ENCODE measurements around the gene SETD4.

SETD4 gene

GRCh38 chr21:36072453-36073162 lies 12.3 kb upstream of the SETD4 start:
- Mint-ChIP-seq H3K4me3 (no peak overlapping the region), H3K27me3 (ENCODE audit: low read depth) (no peaks in the 10 kb centered on the region), H3K9me3 (peaks cover 15% of the 10 kb centered on the region), H3K36me3 (ENCODE audit: low read depth) (peaks cover 34% of the 10 kb centered on the region), H3K4me1 (ENCODE audit: low read depth) (peaks cover 45% of the 10 kb centered on the region), H3K27ac (no peak overlapping the region)
- DNase-seq (ENCODE audit: low spot score): no peak

DNA sequence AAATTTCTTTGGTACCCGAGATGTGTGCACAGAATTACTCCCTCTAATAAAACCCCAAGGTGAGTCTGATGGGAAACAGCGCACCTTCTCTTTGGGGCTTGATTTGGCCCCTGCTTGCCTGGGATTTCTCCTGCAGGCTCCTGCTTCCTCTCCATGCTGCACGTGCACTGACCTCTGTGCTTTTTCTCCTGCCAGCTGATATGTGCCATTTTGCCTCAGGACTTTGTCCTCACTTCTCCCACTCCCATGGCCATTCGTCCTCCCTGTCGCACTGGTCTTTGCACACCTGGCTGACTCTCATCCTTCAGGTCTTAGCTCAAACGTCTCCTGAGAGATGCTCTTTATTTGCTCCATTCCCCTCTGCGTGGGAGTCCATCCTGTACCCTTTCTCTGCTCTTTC lies 10.7 kb upstream of the SETD4 start:
- Mint-ChIP-seq H3K4me3 (peak overlapping the region; percentile 91), H3K4me1 (ENCODE audit: low read depth) (peaks cover 32% of the 10 kb centered on the region), H3K36me3 (ENCODE audit: low read depth) (peaks cover 34% of the 10 kb centered on the region), H3K27me3 (ENCODE audit: low read depth) (no peaks in the 10 kb centered on the region), H3K9me3 (peaks cover 19% of the 10 kb centered on the region), H3K27ac (peak overlapping the region; percentile 62)
- no peak for DNase-seq (ENCODE audit: low spot score)

DNA sequence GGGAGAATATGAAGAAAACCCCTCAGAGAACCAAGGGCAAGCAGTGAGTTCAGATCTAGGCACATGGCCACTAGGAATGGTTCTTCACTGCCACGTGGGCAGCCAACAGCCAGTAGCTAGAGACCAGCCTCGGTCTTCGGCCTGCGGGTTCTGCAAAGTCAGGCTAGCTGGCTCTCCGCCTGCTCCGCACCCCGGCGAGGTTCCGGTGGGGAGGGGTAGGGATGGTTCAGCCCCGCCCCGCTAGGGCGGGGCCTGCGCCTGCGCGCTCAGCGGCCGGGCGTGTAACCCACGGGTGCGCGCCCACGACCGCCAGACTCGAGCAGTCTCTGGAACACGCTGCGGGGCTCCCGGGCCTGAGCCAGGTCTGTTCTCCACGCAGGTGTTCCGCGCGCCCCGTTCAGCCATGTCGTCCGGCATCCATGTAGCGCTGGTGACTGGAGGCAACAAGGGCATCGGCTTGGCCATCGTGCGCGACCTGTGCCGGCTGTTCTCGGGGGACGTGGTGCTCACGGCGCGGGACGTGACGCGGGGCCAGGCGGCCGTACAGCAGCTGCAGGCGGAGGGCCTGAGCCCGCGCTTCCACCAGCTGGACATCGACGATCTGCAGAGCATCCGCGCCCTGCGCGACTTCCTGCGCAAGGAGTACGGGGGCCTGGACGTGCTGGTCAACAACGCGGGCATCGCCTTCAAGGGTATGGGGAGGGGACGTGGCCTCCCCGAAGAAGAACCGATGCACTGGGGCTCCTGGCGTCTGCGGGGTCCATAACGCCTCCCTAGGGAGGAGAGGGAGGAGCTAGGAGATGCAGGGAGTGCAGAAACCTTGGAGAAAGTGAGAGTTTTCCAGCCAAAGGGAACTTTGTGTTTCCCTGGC lies 9.6 kb upstream of the SETD4 start, which contains the start of gene CBR1:
Gene CBR1 (plus strand): TSS at position 312 of the 871 bp plus-strand sequence. CDS start 92 bp downstream, at position 404.
- peaks cover 31% of the 10 kb centered on the region for H3K4me1 Mint-ChIP-seq (ENCODE audit: low read depth)
- peaks cover 19% of the 10 kb centered on the region for H3K9me3 Mint-ChIP-seq
- peak within 1 kb of the TSS; percentile 85 for H3K27ac Mint-ChIP-seq

GRCh38 chr21:36068748-36069398 lies 8.5 kb upstream of the SETD4 start:
- H3K36me3 Mint-ChIP-seq (ENCODE audit: low read depth): peaks cover 34% of the 10 kb centered on the region
- H3K27me3 Mint-ChIP-seq (ENCODE audit: low read depth): no peaks in the 10 kb centered on the region
- H3K27ac Mint-ChIP-seq: no peak overlapping the region
- no peak overlapping the region for H3K4me3 Mint-ChIP-seq
- H3K9me3 Mint-ChIP-seq: peaks cover 19% of the 10 kb centered on the region
- H3K4me1 Mint-ChIP-seq (ENCODE audit: low read depth): peaks cover 31% of the 10 kb centered on the region
- DNase-seq (ENCODE audit: low spot score): no peak

More for the DNA sequence above, 9.6 kb upstream of the SETD4 start, which contains the start of gene CBR1:
- DNase-seq (ENCODE audit: low spot score): peak; percentile 87
- H3K36me3 Mint-ChIP-seq (ENCODE audit: low read depth): peaks cover 34% of the 10 kb centered on the region
- peak within 1 kb of the TSS; percentile 91 for H3K4me3 Mint-ChIP-seq
- no peaks in the 10 kb centered on the region for H3K27me3 Mint-ChIP-seq (ENCODE audit: low read depth)

GRCh38 chr21:36065497-36066036 lies 5.2 kb upstream of the SETD4 start:
- H3K9me3 Mint-ChIP-seq: peaks cover 19% of the 10 kb centered on the region
- DNase-seq (ENCODE audit: low spot score): peak; percentile 36
- H3K4me3 Mint-ChIP-seq: no peak overlapping the region
- no peak overlapping the region for H3K27ac Mint-ChIP-seq
- peaks cover 20% of the 10 kb centered on the region for H3K4me1 Mint-ChIP-seq (ENCODE audit: low read depth)
- peaks cover 9% of the 10 kb centered on the region for H3K36me3 Mint-ChIP-seq (ENCODE audit: low read depth)
- H3K27me3 Mint-ChIP-seq (ENCODE audit: low read depth): no peaks in the 10 kb centered on the region

GRCh38 chr21:36064085-36064460 lies 3.7 kb upstream of the SETD4 start:
- no peak overlapping the region for H3K27ac Mint-ChIP-seq
- H3K27me3 Mint-ChIP-seq (ENCODE audit: low read depth): peaks cover 3% of the 10 kb centered on the region
- no peak for DNase-seq (ENCODE audit: low spot score)
- peaks cover 10% of the 10 kb centered on the region for H3K4me1 Mint-ChIP-seq (ENCODE audit: low read depth)
- H3K9me3 Mint-ChIP-seq: peaks cover 14% of the 10 kb centered on the region
- peaks cover 4% of the 10 kb centered on the region for H3K36me3 Mint-ChIP-seq (ENCODE audit: low read depth)
- no peak overlapping the region for H3K4me3 Mint-ChIP-seq

DNA sequence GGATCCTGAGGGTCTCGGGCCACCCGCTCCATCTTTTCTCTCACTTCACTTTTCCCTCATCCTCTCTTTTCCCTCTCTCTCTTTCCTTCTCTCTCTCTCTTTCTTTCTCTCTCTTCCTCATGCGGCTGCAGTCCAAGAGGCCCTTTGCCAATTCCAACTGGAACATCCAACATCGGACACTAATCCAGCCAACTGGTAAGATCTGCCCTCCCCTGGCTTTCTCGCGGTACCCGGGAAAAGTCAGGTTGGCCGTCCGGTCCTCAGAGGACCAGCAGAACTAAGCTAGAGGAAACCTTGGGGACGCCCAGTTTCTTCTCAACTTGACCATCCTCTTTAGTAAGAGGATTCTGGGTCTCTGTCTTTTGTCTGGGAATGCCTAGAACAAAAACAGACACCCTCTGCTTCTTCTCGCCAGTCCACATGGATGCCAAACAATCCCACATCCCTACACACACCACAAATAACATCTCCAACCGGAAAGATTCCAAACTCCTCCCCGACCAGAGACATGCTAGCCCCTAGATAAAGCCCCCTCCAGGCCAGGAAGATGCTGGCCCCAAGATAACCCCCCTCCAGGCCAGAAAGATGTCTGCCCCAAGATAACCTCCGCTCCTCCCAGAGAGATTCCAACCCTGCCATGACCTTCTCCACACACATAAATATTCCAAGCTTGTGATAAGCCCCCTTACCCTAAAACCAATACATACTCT lies 3.2 kb upstream of the SETD4 start:
- Mint-ChIP-seq H3K27ac (no peak overlapping the region), H3K36me3 (ENCODE audit: low read depth) (peaks cover 4% of the 10 kb centered on the region), H3K4me3 (no peak overlapping the region), H3K9me3 (peaks cover 10% of the 10 kb centered on the region), H3K27me3 (ENCODE audit: low read depth) (peaks cover 3% of the 10 kb centered on the region), H3K4me1 (ENCODE audit: low read depth) (peaks cover 13% of the 10 kb centered on the region)
- DNase-seq (ENCODE audit: low spot score): no peak

GRCh38 chr21:36061445-36061844 lies 1.1 kb upstream of the SETD4 start:
- H3K27ac Mint-ChIP-seq: no peak overlapping the region
- H3K4me1 Mint-ChIP-seq (ENCODE audit: low read depth): peaks cover 20% of the 10 kb centered on the region

GRCh38 chr21:36059823-36060158 lies 535 bp downstream of the SETD4 start:
- DNase-seq (ENCODE audit: low spot score): no peak
- H3K9me3 Mint-ChIP-seq: no peaks in the 10 kb centered on the region
- H3K36me3 Mint-ChIP-seq (ENCODE audit: low read depth): peaks cover 35% of the 10 kb centered on the region
- H3K4me1 Mint-ChIP-seq (ENCODE audit: low read depth): peaks cover 21% of the 10 kb centered on the region
- peak overlapping the region; percentile 97 for H3K27ac Mint-ChIP-seq
- peak overlapping the region; percentile 88 for H3K4me3 Mint-ChIP-seq
- peaks cover 3% of the 10 kb centered on the region for H3K27me3 Mint-ChIP-seq (ENCODE audit: low read depth)

More at GRCh38 chr21:36061445-36061844, 1.1 kb upstream of the SETD4 start:
- Mint-ChIP-seq H3K27me3 (ENCODE audit: low read depth) (peaks cover 3% of the 10 kb centered on the region), H3K36me3 (ENCODE audit: low read depth) (peaks cover 22% of the 10 kb centered on the region), H3K4me3 (peak overlapping the region; percentile 6), H3K9me3 (no peaks in the 10 kb centered on the region)
- DNase-seq (ENCODE audit: low spot score): no peak

- peaks cover 58% of the 10 kb centered on the region for H3K36me3 Mint-ChIP-seq (ENCODE audit: low read depth)
- no peak overlapping the region for H3K4me3 Mint-ChIP-seq
- peaks cover 19% of the 10 kb centered on the region for H3K4me1 Mint-ChIP-seq (ENCODE audit: low read depth)
- H3K9me3 Mint-ChIP-seq: no peaks in the 10 kb centered on the region
- DNase-seq (ENCODE audit: low spot score): no peak
- peaks cover 3% of the 10 kb centered on the region for H3K27me3 Mint-ChIP-seq (ENCODE audit: low read depth)
- H3K27ac Mint-ChIP-seq: no peak overlapping the region
These were observed 4.8 kb downstream of the SETD4 start for GRCh38 chr21:36055551-36055950.

DNA sequence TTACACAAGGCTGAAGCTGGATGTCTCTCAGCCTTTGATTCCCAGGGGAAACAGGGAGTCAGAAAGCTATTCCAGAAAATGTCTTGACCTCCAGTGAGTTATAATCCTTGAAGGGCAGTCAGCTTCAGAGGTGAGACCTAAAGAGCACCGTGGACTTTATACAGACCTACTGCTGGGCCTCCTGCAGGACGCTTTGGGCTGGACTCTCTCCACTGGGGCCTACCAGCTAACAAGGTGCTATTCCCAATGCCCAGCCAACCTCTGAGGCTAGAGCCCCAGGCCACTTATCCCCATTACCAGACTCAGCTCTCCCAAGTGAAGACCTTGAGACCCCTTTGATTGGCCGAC lies 6.6 kb downstream of the SETD4 start:
- Mint-ChIP-seq H3K27ac (no peak overlapping the region), H3K4me1 (ENCODE audit: low read depth) (peaks cover 16% of the 10 kb centered on the region), H3K4me3 (no peak overlapping the region), H3K9me3 (no peaks in the 10 kb centered on the region), H3K27me3 (ENCODE audit: low read depth) (no peaks in the 10 kb centered on the region), H3K36me3 (ENCODE audit: low read depth) (peaks cover 71% of the 10 kb centered on the region)
- no peak for DNase-seq (ENCODE audit: low spot score)

DNA sequence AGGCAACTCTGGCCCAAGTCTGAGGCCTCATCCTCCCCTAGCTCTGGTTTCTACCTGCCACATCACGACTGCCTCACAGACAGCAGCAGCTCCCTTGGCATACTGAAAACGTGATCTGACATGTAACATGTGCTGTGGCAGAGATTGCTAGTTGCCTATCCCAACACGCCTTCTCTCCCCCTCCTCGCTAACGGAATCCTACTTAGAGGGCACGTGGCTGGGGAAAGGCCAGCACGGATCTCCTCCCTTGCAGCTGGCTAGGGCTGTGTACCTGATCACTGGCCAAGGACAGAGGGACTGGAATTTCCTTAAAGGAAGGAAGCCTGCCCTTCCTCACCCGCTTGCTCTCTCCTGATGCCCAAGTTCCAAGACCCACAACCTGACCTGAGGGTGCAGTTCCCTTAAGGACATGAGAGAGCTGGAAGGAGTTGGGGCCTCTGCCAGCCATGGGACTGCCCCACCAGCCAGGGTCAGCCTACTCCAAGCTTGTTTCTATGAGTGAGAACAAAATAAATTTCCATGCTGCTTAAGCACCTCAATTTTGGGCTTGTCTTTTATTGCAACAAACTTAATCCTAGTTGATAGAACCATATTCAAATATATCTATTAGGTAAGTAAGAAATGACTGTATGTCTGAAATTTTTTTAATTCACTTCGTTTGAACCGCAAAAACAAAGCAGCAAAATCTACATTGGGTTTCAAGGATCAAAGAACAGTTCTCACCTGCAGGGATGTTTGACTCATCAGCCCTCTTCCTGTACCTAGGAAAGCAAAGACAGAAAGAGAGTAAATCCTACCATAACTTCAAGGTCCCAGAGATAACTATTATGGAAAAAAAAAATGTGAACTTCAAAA lies 7.2 kb downstream of the SETD4 start:
- Mint-ChIP-seq H3K4me1 (ENCODE audit: low read depth) (peaks cover 14% of the 10 kb centered on the region), H3K9me3 (no peaks in the 10 kb centered on the region), H3K27ac (no peak overlapping the region), H3K36me3 (ENCODE audit: low read depth) (peaks cover 68% of the 10 kb centered on the region), H3K27me3 (ENCODE audit: low read depth) (no peaks in the 10 kb centered on the region), H3K4me3 (no peak overlapping the region)
- no peak for DNase-seq (ENCODE audit: low spot score)

GRCh38 chr21:36048357-36048756 lies 12.0 kb downstream of the SETD4 start:
- peaks cover 49% of the 10 kb centered on the region for H3K36me3 Mint-ChIP-seq (ENCODE audit: low read depth)
- peak; percentile 13 for DNase-seq (ENCODE audit: low spot score)
- peaks cover 1% of the 10 kb centered on the region for H3K4me1 Mint-ChIP-seq (ENCODE audit: low read depth)
- no peak overlapping the region for H3K27ac Mint-ChIP-seq
- no peak overlapping the region for H3K4me3 Mint-ChIP-seq
- no peaks in the 10 kb centered on the region for H3K27me3 Mint-ChIP-seq (ENCODE audit: low read depth)
- H3K9me3 Mint-ChIP-seq: no peaks in the 10 kb centered on the region

Data from T-helper 2 cell treated with Interferon-gamma antibody and Interleukin-4, amounts not matched to agents 5 μg/mL and 100 μg/mL, for 36 hours (primary cell).